ENCODE measurements around the gene TMEM214. TPM values are rescaled to one million over a fixed set of nuclear protein-coding genes. Genes with fewer than 3 reads are reported as not detected.
A peak's percentile ranks its signal among the peaks of the same experiment; 100 is the strongest.

Gene TMEM214
- total RNA-seq, 1 donor from 2014 or later = 32.7 TPM

DNA sequence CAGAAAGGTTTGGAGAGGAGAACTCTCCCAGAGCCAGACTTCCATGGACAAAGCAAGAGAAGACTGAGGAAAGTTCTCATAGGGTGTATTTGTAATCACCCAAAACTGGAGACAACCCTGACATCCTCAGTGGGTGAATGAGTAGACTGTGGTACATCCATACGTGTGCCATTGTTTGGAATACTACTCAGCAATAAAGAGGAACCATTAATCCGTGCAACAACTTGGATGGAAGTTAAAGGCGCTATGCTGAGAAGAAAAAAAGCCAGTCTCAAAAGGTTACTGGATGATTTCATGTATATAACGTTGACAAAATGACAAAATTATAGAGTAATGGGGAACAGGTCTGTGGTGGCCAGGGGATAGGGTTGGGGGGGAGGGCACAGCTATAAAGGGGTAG is 24.1 kb upstream of the TMEM214 start:
- intact Hi-C loops (cut with DNase I) = no loop called here
- ATAC-seq (no peak), DNase-seq (ENCODE audit: missing footprints) (no peak)

DNA sequence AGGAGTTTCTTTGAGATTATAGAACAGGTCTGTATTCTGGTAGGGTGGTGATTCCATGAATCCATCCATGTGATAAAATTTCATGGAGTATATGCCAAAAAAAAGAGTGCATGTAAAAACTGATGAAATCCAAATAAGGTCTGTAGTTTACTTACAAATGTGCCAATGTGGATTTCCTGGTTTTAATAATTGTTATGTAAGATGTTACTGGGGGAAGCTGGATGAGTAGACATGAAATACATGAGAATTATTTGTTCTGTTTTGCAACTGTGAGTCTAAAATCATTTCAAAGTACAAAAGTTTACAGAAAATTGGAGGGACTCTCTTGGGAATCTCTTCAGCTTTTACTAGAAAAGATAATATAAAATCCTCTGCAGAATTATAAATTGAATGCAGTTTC is 23.7 kb upstream of the TMEM214 start:
- ATAC-seq (no peak), DNase-seq (ENCODE audit: missing footprints) (no peak)
- intact Hi-C loops (cut with DNase I) = no loop called here

DNA sequence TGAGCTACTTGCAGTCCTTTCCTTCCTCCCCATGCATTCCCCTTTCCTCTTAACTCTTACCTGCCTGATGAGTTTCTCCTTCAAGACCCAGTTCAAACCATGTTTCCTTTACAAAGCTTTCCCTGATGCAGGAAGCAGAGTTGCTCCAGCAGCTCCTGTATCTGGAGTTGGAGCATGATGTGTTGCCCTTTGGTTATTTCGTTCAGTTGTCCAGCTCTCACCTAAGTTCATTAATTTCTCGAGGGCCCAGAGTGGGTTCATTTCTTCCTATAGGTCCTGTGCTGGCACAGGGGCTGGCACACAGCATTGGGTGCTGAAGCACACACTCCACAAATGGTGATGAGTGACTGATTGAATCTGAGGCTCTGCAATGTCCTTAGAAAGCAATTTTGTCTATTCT is 23.0 kb upstream of the TMEM214 start:
- intact Hi-C loops (cut with DNase I) = no loop called here

DNA sequence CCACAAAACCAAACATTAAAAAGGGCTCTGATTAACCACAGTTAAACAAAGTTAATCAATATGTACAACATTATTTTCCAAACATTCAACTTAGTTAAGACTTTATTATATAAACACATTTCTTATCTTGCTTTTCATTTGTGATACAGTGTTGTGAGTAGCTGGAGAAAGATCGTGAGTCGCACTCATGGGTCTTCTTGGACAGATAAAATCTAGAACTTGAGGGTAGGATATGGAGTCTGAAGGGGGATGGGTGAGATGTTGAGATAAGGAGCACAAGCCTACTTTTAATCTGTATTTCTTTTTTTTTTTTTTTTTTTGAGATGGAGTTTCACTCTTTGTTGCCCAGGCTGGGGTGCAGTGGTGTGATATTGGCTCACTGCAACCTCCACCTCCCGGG is 22.6 kb upstream of the TMEM214 start:
- intact Hi-C loops (cut with DNase I) = no loop called here
- no peak for ATAC-seq

More for the DNA sequence above, 23.0 kb upstream of the TMEM214 start:
- DNase-seq (ENCODE audit: missing footprints) (no peak), ATAC-seq (no peak)

GRCh38 chr2:27013738-27014137 is 19.0 kb upstream of the TMEM214 start:
- DNase-seq (ENCODE audit: missing footprints) (no peak), ATAC-seq (no peak)
- intact Hi-C loops (cut with DNase I) = no loop called here

More for the DNA sequence above, 22.6 kb upstream of the TMEM214 start:
- DNase-seq (ENCODE audit: missing footprints) = no peak

DNA sequence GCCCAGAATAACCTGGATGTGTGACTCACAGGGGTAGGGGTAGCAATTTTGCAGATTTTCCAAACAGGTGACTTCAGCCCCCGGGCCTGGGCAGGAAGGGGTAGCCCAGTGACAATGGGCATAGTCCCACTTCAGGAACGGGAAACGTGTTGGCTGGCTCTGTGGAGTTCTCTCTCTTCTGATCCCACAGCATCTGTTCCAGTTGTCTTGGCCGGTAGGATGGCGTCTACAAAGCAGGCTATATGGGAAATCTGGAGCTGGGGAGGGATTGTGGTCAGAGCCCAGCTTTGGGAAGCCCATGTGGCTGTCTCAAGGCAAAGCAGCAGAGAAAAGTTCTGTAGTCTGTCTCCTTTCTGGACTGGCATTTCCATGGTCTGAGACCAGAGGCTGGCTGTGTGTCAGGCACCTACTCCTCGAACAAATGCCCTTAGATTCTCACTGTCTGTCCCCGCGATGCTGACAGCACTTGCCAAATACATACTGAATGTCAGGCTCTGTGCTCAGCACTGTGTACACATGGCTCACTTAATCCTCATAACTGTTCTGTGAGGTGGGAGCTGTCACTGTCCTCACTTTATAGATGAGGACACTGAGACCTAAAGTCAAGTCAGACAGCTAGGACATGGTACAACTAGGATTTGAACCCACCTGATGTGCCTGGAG is 17.9 kb upstream of the TMEM214 start:
- intact Hi-C loops (cut with DNase I) = no loop called here
- no peak for DNase-seq (ENCODE audit: missing footprints)
- no peak for ATAC-seq

GRCh38 chr2:27016801-27017325 is 15.9 kb upstream of the TMEM214 start:
- intact Hi-C loops (cut with DNase I) = loop anchor here (1.0 to 2.0 kb wide), 2 partner anchors 46 to 56 kb away; partner anchors contain the start of gene MAPRE3
- ATAC-seq (peak; percentile 8), DNase-seq (ENCODE audit: missing footprints) (no peak)

DNA sequence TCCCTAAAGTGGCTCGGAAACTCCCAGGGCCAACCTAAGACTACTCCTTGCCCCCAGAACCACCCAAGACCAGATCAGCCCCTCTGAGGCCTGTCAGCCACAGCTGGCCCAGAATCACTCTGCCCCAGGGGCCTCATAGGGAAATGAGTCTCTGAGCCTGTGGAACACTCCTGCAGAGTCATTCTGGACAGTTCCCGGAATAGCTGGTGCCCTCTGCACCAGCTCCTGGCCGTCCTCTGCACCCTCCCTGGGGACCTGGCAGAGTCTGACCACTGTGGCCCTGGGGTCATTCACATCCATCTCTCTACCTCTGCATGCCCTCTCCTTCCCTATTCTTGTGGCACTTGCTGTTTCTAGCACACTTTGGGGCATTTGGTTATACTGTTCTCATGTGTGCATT is 14.6 kb upstream of the TMEM214 start:
- ATAC-seq (peak; percentile 69), DNase-seq (ENCODE audit: missing footprints) (no peak)
- intact Hi-C loops (cut with DNase I) = no loop called here

DNA sequence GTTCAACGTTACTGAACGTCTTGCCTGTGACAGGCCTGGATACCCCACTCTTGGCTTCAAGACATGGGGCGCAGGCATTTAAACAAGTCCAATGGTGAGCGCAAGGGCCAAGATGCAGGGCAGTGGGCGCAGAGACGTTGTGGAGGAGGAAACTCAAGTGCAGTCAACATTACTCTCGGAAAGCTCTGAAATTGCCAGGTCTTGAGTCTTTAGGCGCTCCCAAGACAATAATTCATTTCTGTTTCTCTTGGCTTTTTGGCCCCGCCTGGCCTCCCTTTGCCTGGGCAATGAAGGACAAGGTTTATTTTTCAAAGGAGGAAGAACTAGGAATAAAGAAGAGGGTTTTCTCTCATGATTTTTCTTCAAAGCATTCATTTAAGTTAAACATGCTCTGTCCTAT is 13.3 kb upstream of the TMEM214 start:
- intact Hi-C loops (cut with DNase I) = no loop called here
- no peak for ATAC-seq
- no peak for DNase-seq (ENCODE audit: missing footprints)

DNA sequence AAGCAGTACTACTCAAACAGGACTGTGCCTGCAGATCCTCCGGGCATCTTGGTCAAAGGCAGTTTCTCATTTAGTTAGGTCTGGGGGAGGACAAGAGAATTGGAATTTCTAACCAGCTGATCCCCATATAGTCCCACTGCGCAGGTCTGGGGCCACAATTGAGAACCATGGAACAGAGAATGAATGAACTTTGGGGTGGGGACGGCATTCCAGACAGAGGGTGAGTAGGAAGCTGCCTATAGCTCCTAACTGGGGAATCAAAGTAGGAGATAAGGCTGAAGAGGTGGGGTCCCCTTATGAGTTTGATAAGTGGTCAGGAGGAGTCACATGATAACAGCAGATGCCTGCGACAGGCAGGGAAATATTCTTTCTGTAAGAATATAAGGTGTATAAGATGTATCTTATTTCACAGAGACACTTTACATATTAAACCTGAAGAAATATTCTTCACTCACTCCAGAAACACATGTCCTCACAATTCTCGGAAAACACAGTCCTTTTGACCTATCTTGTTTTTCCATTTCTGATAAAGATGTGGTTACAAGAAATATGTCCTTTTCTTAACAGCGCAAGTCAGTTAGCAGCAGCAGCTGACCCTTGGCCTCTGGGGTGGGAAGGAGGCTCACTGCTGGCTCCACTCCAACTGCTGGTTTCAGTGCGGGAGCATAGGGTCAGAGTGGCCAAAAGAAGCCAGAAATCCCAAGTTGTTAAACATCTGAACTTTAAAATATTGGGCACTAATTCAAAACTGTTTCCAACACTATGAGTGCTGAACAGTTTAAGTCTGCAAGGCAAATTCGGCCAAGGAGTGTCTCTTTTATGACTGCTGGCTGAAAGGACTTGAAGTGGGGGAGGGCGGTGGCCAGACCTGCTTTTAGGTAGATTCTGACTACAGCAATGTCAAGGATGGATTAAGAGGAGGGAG is 12.6 kb upstream of the TMEM214 start:
- intact Hi-C loops (cut with DNase I) = no loop called here
- DNase-seq (ENCODE audit: missing footprints) = no peak
- ATAC-seq = peak; percentile 55

GRCh38 chr2:27021253-27022049 is 11.3 kb upstream of the TMEM214 start:
- ATAC-seq (no peak), DNase-seq (ENCODE audit: missing footprints) (no peak)
- intact Hi-C loops (cut with DNase I) = no loop called here

DNA sequence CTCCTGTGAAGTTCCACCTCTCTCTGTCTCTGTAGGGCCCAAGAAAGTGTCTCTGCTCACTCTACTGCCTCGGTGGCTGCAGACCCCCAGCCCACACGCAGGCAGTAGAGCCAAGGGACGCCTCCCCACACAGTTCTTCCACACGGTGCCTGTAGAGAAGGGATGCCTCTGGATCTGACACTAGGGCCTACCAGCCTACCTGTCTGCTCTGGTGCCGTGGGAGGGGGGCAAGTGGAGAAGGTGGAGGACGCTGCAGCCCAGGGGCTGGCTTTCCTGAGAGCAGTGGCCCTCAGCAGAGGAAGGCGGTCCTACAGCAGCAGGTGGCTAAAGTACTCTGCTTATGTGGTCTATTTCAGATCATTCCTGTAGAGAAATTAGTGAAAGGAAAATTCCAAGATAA is 9.0 kb upstream of the TMEM214 start:
- intact Hi-C loops (cut with DNase I) = no loop called here
- DNase-seq (ENCODE audit: missing footprints) (no peak), ATAC-seq (no peak)

- DNase-seq (ENCODE audit: missing footprints) = no peak
- intact Hi-C loops (cut with DNase I) = no loop called here
- ATAC-seq = no peak
Observed at GRCh38 chr2:27024188-27024587, 8.6 kb upstream of the TMEM214 start.

DNA sequence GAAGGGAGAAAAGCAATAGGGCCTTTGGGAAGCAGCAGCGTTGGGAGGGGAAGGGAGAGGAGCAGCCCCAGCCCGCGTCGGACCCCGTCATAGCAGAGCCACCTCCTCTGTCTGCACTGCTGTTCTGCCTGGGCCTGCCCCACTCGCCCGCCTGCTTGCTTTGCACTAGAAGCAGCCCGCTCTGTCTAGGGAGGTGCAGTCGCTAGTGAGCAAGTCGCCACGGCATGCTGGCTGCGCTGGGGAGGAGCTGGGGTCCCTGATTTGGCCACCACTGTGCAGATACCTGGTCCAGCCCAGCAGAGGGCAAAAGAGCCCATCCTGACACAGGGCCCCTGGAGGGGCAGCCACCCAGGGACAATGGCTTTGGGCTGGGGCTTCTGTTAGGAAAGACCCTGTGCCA is 8.0 kb upstream of the TMEM214 start:
- no peak for DNase-seq (ENCODE audit: missing footprints)
- intact Hi-C loops (cut with DNase I) = no loop called here
- ATAC-seq = no peak

- ATAC-seq (no peak), DNase-seq (ENCODE audit: missing footprints) (no peak)
- intact Hi-C loops (cut with DNase I) = no loop called here
Observed at GRCh38 chr2:27025281-27025800, 7.4 kb upstream of the TMEM214 start.

GRCh38 chr2:27025861-27026851 is 6.6 kb upstream of the TMEM214 start:
- DNase-seq (ENCODE audit: missing footprints) = no peak
- no peak for ATAC-seq
- intact Hi-C loops (cut with DNase I) = no loop called here

GRCh38 chr2:27027211-27027651 is 5.5 kb upstream of the TMEM214 start:
- DNase-seq (ENCODE audit: missing footprints) = no peak
- no peak for ATAC-seq
- intact Hi-C loops (cut with DNase I) = no loop called here

DNA sequence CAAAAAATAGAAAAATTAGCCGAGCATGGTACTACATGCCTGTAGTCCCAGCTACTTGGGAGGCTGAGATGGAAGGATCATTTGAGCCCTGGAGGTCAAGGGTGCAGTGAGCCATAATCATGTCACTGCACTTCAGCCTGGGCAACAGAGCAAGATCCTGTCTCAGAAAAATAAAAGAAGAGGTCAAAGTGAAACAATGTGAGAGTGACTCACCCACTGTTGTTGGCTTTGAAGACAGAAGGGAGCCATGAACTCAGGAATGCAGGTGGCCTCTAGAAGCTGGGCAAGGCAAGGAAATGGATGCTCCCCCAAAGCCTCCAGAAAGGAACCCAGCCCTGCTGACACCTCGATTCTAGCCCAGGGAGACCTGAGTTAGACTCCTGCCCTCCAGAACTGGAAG is 3.7 kb upstream of the TMEM214 start:
- intact Hi-C loops (cut with DNase I) = no loop called here
- no peak for ATAC-seq
- no peak for DNase-seq (ENCODE audit: missing footprints)
